Hematopoietic multipotent progenitor cell treated with erythropoietin and hydrocortisone succinate and interleukin-3 and kit ligand, for 15 days (in vitro differentiated cells): ENCODE measurements around the gene GPR137B.

ENCODE experiments used
- DNase-seq: peaks from one replicate; pipeline ENCODE4 v3.0.0-alpha.2; 2015; ENCODE audit warnings: low spot score

GPR137B gene

GRCh38 chr1:236114076-236114747 is 28.1 kb upstream of the GPR137B start:
- no peak for DNase-seq

- DNase-seq, result no peak
Measured at GRCh38 chr1:236117710-236118109, 24.6 kb upstream of the GPR137B start.

GRCh38 chr1:236119943-236120484 is 22.3 kb upstream of the GPR137B start:
- DNase-seq, result no peak

GRCh38 chr1:236120721-236121153 is 21.6 kb upstream of the GPR137B start:
- DNase-seq, result no peak

GRCh38 chr1:236122176-236122575 is 20.2 kb upstream of the GPR137B start:
- no peak for DNase-seq

GRCh38 chr1:236123563-236123962 is 18.8 kb upstream of the GPR137B start:
- DNase-seq, result no peak

- DNase-seq, result no peak
Measured at GRCh38 chr1:236124965-236125364, 17.4 kb upstream of the GPR137B start.

- DNase-seq, result no peak
Measured at GRCh38 chr1:236127045-236127444, 15.3 kb upstream of the GPR137B start.

GRCh38 chr1:236128646-236129178 is 13.6 kb upstream of the GPR137B start:
- DNase-seq, result no peak

GRCh38 chr1:236129306-236129705 is 13.0 kb upstream of the GPR137B start:
- no peak for DNase-seq

GRCh38 chr1:236130372-236130771 is 12.0 kb upstream of the GPR137B start:
- DNase-seq, result no peak

- DNase-seq, result no peak
Measured at GRCh38 chr1:236131916-236132315, 10.4 kb upstream of the GPR137B start.

GRCh38 chr1:236132420-236133046 is 9.8 kb upstream of the GPR137B start:
- no peak for DNase-seq

- no peak for DNase-seq
Measured at GRCh38 chr1:236133339-236133738, 9.0 kb upstream of the GPR137B start.

GRCh38 chr1:236133802-236134201 is 8.5 kb upstream of the GPR137B start:
- DNase-seq, result no peak

- no peak for DNase-seq
Measured at GRCh38 chr1:236137285-236137852, 5.0 kb upstream of the GPR137B start.

- DNase-seq, result no peak
Measured at GRCh38 chr1:236139495-236139894, 2.8 kb upstream of the GPR137B start.

GRCh38 chr1:236140705-236141446 is 1.5 kb upstream of the GPR137B start:
- no peak for DNase-seq

GRCh38 chr1:236141447-236142252 is 689 bp upstream of the GPR137B start:
- no peak for DNase-seq

- DNase-seq, result no peak
Measured at GRCh38 chr1:236143104-236143948, 987 bp downstream of the GPR137B start.
